HG02981 (cell line): Measurements from ENCODE around the gene RFPL3.
"Not testable (repeated sequence)": the region's sequence is repeated elsewhere in the genome, so short reads cannot be mapped to it uniquely, and the experiment has no call there.

Experiments
- ATAC-seq: cut with Tn5 transposase; IDR thresholded peaks from one replicate; pipeline ENCODE4 v1.9.1; 2021; ENCODE audit warnings: mild to moderate bottlenecking, moderate library complexity; ENCODE audit not compliant: unreplicated experiment

Gene RFPL3

DNA sequence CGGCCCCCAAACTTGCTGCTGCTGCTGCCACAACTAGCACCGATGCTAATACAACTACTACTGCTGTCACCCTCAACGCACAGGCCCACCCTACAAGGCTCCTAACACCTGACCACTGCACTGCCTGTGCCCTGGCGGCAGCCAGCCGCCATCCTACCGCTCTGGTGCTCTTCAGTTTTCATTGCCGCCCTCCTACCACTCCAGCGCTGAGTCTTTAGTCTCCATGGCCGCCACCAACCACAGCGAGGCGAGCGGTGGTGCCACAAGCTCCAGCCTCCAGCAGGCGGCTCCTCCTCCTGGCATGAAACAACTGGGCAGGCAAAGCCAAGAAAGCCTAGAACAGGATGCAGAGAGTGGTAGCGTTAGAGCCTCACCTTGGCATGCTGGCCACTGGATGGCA, 5.0 kb upstream of the RFPL3 start:
- ATAC-seq = no peak

DNA sequence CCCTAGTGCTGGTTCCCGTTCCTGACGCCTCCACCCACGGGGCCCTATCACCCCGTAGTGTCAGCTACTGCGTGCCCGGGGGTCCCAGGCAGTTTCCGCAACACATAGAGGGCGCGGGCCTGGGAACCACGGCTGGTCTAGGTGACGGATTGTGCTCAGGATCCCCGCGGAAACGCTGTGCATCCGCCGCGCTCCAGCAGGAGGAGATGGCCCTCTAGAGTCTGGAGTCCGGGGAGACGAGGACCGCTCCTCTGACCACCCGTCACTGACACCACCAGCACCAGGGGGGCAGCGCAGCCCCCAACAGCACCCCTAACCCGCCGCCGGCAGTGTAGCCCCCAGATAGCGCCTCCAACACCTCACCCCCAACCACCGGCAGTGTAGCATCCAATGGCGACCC, 4.4 kb upstream of the RFPL3 start:
- ATAC-seq = no peak

DNA sequence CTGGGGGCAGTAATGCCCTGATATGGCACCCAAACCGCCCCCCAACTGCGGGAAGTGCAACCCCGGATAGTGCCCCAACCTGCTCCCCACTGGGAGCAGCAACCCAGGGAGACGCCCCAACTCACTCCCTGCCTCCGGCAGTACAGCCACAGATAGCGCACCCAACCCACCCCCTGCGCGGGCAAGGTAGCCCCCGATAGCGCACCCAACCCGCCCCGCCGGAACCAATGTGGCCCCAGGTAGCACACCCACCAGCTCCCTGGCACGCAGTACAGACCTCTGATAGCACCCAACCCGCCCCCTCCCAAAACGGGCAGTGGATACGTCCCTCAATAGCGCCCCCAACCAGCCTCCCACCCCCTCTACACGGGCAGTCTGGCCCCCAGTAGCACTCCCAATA, 3.8 kb upstream of the RFPL3 start:
- ATAC-seq = no peak

DNA sequence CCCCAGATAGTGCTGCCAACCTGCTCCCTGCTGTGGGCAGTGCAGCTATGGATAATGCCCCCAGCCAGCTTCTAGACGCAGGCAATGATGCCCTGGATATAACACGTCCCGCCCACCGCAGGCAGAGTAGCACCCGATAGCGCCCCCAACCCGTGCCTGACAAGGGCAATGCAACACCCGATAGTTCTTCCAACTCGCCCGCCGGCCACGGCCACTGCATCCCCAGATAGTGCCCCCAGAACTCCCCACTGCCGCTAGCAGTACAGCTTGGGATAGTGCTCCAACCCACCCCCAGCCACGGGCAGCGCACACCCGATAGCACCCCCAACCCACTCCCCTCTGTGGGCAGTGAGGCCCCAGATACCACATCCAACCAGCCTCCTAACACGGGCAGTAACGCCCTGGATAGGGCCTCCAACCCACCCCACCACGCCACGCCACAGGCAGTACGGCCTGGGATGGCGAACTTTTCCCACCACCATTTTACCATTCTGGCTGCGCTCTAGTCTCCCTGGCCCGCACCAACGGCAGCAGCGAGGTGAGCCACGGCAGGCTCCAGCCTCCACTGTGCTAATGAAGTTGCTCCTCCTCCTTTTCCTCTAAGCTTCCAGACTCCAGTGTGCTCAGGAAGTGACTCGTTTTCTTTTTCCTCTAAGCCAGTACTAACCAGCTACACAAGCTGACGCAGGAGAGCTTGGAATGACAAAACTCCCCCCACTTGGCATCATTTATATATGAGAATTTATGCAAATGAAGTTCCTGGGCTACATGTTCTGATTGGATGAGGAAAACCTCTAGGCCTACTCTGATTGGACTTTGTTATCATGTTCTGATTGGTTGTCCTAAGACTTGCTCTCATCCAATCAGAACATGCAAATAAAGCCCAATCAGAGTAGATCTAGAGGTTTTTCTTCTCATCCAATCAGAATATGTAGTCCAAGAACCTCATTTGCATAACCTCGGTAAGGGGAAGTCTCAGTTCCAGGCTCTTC, 3.0 kb upstream of the RFPL3 start:
- no peak for ATAC-seq

GRCh38 chr22:32355760-32356159, 1.9 kb upstream of the RFPL3 start:
- no peak for ATAC-seq

DNA sequence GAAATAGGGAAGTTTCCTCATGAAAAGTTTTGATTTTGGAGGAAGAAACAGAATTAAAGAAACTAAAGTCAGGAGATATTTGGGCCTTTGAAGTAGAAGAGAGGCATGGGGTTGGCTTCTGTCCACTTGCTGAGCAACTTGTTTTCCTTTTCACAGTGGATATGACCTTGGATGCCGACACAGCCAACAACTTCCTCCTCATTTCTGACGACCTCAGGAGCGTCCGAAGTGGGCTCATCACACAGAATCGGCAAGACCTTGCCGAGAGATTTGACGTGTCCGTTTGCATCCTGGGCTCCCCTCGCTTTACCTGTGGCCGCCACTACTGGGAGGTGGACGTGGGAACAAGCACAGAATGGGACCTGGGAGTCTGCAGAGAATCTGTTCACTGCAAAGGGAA, 2.4 kb downstream of the RFPL3 start:
- ATAC-seq = not testable (repeated sequence)

- ATAC-seq = no peak
Measured at GRCh38 chr22:32361257-32361656, 3.6 kb downstream of the RFPL3 start.

GRCh38 chr22:32364210-32364609, 6.5 kb downstream of the RFPL3 start:
- ATAC-seq = no peak

- no peak for ATAC-seq
Measured at GRCh38 chr22:32375678-32376450, 18.2 kb downstream of the RFPL3 start.

GRCh38 chr22:32376681-32377080, 19.0 kb downstream of the RFPL3 start:
- ATAC-seq = no peak

GRCh38 chr22:32378707-32379272, 21.1 kb downstream of the RFPL3 start:
- no peak for ATAC-seq

GRCh38 chr22:32380991-32381390, 23.3 kb downstream of the RFPL3 start:
- ATAC-seq = no peak

- no peak for ATAC-seq
Measured at GRCh38 chr22:32385681-32386080, 28.0 kb downstream of the RFPL3 start.

- no peak for ATAC-seq
Measured at GRCh38 chr22:32389685-32390084, 32.0 kb downstream of the RFPL3 start.

GRCh38 chr22:32395107-32395506, 37.4 kb downstream of the RFPL3 start:
- ATAC-seq = no peak

DNA sequence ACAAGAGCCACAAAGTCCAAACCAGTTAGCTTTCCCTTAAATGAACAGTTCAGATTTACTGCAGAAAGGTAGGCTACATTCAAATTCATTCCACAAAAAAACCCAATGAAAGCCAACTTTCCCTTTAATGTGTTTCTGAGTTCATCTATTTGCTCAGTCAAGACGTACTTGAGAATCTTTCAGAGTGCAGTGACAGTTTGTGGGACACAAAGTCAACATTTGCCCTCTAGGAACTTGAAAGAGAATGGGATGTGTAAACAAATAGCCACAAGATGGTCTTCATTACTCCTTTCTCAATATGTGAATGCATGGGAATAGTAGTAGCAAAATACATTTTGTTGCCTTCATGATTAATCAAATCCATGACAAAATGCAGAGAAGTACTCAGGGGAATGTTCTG, 38.6 kb downstream of the RFPL3 start:
- ATAC-seq = no peak

DNA sequence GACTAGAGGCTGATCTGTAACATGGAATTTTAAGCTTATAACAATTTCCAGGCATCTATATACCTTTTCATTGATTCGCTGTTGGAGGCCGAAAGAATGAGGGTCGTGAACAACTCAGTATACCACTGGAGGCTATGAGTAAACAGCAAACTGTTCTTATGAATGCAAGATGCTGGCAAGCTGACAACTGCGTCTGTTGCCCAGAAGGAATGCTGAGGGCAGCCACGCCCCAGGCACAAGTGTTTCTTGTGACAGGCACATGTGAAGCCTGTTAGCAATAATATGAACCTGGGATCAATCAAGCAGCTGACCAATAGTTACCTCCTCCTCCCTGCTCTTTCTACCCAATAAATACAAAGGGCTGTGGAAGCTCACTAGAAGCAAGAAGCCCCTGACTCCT, 39.1 kb downstream of the RFPL3 start:
- no peak for ATAC-seq

- ATAC-seq = no peak
Measured at GRCh38 chr22:32401486-32401885, 43.8 kb downstream of the RFPL3 start.

DNA sequence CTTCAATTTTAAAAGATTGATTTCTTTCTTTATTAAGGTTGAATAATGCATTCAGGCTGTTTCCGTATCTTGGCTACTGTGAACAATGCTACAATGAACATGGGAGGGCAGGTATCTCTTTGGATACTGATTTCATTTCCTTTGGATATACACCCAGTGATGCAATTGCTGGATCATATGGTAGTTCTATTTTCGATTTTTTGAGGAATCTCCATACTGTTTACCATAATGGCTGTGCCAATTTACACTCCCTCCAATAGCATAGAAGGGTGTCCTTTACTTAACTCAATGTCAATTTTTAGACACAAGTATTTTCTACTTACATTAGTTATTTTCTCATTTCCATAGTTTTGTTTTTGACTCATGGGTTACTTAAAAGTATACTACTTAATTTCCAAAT, 46.4 kb downstream of the RFPL3 start:
- ATAC-seq = no peak

DNA sequence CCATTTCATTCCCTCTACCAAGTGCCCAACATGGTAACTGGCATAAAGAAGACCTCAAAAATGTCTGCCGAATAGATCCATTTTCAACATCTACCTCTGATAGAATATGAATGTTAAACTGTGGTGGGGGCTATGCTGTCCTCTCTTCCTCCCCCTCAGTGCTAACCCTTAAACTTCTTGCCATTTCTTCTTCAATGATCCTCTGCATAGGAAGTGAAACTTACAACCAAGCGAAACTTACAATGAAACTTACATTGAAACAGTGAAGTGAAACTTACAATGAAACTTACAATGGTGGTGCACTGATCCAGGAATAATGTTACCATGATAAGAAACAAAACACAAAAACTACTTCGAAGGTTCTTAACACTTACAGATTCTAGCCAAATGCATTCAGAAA, 49.6 kb downstream of the RFPL3 start:
- ATAC-seq = peak; percentile 46

- no peak for ATAC-seq
Measured at GRCh38 chr22:32407936-32408335, 50.3 kb downstream of the RFPL3 start.

- no peak for ATAC-seq
Measured at GRCh38 chr22:32409977-32410376, 52.3 kb downstream of the RFPL3 start.
